GM18511 (cell line): ENCODE data around the gene USP7.
A peak's percentile ranks its signal among the peaks of the same experiment; 100 is the strongest.

Experiments
- ATAC-seq: cut with Tn5 transposase; IDR thresholded peaks from one replicate; pipeline ENCODE4 v1.9.1; 2021; ENCODE audit warnings: mild to moderate bottlenecking, moderate library complexity; ENCODE audit not compliant: unreplicated experiment

Gene USP7

GRCh38 chr16:8904018-8904430 is 59.7 kb downstream of the USP7 start:
- ATAC-seq, result no peak

DNA sequence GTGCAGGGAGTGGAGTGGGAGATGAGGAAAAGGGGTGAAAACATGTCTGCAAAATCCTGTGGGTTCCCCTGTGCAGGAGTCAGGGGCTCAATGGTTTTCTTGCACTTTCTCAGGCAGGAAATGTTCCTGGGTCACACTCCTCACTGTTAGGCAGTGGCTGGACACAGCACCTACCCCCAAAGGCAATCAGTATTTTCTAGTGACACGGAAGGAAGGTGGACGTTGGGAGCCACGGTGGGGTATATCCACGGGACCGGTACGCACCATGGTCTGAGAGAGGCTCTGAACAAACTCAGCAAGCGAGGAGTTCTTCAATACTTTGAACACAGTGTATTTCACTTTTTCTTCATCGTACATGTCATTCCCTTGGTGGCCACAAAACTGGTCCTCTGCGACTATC is 60.7 kb downstream of the USP7 start:
- no peak for ATAC-seq

DNA sequence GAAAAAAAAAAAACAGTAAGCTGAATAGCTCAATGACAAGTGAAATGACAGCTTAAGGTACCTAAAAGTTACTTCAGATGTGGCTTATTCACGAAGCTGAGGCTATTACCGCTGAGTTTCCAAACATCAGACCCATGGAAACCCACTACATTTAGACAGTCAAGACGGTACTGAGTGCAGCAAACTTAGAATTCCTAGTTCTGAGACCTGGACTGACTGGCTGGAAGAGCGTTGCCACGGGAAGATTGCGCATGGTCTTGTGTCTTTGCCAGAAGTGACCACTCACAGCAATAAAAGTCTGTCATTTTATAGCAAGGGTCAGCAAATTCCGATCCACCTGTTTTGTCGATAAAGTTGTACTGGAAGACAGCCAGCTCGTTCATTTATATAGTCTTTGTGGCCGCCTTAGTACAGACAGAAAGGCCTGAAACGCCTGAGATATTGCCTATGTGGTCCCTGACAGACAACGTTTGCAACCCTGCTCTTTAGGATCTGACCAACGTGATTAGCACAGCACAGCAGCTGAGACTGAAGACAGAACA is 62.3 kb downstream of the USP7 start:
- no peak for ATAC-seq

- ATAC-seq, result no peak
These were observed 63.4 kb downstream of the USP7 start for GRCh38 chr16:8900343-8900742.

DNA sequence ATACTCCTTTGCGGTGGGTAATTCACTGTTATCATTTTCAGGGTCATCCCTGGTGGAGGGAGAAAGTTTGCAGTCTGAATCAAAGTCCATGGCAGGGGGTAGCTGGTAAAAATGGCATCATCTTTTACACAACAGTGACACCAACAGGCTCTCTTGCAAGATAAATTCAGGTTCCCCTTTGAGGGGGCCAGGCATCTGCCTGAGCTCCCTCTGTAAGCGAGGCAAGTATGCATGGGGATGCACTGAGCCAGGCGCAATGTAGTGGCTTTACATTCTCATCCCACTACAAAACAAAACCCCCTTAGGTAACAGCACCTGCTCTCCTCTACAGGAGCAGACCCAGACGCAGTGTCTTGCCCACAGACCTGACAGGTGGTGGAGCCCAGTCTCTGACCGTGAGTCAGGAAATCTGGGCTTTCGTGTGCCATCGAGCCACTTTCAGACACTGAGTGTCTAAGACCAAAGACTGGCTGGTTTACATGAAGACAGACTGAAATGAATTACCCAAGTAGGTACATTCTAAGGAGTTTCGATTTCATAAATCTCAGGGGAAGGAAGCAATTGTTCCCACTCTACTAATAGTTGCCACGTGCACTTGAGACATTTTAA is 63.9 kb downstream of the USP7 start:
- no peak for ATAC-seq

- no peak for ATAC-seq
These were observed 64.9 kb downstream of the USP7 start for GRCh38 chr16:8898660-8899318.

DNA sequence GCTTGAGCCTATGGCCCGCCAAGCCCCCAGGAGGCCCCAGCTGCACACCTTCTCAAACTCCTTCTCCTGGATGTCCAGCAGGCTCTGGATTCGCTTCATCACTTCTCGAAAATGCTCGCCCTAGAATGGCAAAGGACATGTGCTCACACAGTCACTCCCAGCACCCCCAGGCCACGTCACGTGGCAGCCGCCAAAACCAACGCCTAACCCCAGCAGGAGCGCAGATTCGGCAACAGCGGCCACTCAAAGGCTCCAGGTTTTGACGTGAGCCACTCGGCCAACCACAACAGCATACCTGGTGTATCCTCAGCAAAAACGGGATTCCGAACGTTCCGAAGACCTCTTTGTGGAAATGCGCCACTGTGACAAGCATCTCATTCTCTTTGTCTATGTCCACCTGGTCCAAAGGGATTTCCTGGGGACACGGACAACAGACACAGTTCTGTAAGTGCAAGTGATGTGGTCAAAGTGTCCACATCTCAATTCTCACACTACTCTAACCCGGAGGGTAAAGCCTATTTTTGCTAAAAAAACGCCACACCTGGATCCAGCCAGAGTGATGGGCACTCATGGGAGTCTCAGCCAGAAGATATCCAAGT is 68.9 kb downstream of the USP7 start:
- ATAC-seq, result no peak

DNA sequence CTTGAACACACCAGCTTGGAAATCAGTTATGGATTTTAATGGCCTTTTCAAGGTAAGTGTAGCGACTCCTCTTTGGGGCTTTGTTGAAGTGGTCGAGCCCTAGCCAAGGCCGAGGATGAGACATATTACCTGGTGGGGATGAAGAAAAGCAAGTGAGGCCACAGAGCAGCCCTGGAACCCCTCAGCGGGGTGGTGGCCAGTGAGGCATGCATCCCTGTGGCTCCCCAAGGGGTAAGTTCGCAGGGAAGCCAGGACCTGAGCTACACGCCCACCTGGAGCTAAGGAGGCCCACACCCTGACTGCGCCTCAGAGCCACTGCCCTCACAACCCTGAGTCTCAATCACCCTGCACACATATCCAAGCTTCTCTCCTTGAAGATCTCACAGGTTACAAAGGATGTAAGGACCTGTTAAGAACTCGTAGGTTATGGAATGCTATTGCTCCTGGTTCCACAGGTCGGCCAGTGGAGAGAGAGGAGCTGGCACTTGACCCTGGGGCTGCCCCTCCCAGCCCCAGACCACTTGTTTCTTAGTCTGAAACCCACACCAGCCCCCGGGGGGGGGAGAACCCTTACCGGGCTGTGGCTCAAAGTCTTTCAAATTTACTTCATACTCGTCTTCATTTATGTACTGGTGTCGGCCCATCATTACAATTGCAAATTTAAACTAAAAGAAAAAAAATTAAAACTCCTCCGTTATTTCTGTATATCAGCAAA is 69.6 kb downstream of the USP7 start:
- no peak for ATAC-seq

- ATAC-seq, result no peak
These were observed 70.3 kb downstream of the USP7 start for GRCh38 chr16:8893426-8893825.

GRCh38 chr16:8892101-8892575 is 71.6 kb downstream of the USP7 start:
- ATAC-seq, result peak; percentile 35

DNA sequence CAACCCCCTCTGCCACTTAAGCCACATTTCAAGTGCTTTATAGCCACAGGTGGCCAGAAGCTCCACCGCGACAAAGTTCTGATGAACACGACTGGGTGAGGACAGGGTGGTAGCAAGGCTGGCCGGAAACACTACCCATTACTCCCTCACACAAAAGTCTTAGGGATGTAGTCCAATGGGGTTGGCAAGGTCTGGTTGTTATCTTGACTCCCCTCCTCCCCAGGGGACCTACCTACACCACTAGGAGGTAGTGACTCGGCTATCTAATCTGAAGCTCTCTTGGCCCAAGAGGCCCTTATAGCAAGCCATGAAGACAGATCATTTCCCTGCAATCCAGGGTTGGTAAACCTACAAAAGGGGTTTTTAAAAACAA is 73.2 kb downstream of the USP7 start:
- no peak for ATAC-seq

DNA sequence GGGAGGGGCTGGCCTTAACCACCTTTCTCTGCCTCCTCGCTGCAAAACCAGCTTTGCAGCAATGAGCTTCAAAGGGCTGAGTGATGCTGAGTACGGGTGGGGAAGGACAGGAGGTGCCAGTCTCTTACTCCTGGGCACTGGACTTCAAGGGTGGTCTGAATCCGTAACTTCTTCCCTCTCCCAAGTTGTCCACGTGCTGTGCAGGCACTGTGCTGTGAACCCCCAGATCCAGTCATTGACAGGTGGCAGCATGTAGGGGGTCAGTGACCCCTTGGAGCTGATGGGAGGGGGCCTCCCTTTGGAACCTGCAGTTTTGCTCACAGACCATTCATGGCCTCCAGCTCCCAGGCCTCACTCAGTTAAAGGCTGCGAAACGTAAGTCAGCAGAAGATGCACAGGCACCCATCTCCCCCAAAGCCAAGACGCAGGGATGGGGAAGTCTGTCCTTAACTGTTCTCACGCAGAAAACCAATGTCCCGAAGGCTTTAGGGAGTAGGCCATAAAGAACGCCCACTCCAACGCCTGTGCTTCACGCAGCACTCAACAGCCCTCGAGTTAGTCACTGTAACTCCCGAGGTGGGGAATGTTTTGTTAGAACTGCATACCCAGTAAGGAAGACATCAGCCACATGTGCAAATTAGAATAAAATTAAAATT is 73.7 kb downstream of the USP7 start:
- no peak for ATAC-seq

GRCh38 chr16:8888951-8889892 is 74.5 kb downstream of the USP7 start:
- ATAC-seq, result no peak

DNA sequence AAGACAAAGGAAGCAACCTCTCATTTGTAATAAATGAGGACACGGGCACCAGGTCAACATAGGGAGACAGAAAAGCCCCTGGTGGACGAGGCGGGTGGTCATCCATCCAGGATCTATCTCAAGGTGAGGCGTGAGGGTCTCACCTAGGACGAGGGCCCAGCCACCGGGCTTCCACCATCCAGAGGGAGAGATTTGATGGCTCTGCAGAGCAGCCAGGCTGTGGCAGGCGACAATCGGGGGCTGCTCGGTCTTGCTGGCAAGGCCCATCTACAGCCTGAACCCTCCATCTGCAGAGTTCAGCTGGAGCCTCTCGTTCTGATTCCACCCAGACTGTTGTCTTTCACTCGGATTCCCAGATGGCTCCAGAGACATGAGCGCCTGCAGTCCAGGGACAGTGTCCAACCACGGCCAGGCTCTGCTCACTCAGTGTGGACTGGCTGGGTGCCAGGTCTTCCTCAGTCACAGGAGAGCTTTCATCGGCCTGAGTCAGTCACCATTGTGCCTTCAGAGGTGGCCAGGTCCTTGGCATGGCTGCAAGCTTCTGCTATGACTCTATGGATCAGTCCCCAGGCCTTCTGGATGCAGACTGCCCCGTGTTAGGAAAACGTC is 75.7 kb downstream of the USP7 start:
- no peak for ATAC-seq

- ATAC-seq, result no peak
These were observed 76.3 kb downstream of the USP7 start for GRCh38 chr16:8887431-8887765.

GRCh38 chr16:8886593-8887430 is 76.9 kb downstream of the USP7 start:
- no peak for ATAC-seq

- ATAC-seq, result no peak
These were observed 77.8 kb downstream of the USP7 start for GRCh38 chr16:8885674-8886592.
